HG03342 (cell line): ENCODE results near the gene SH2D3C.
"Not testable (repeated sequence)": the region's sequence is repeated elsewhere in the genome, so short reads cannot be mapped to it uniquely, and the experiment has no call there.

Experiments
- ATAC-seq: cut with Tn5 transposase; IDR thresholded peaks from one replicate; pipeline ENCODE4 v1.9.1; 2021; ENCODE audit warnings: mild to moderate bottlenecking, moderate library complexity; ENCODE audit not compliant: unreplicated experiment

The SH2D3C gene

DNA sequence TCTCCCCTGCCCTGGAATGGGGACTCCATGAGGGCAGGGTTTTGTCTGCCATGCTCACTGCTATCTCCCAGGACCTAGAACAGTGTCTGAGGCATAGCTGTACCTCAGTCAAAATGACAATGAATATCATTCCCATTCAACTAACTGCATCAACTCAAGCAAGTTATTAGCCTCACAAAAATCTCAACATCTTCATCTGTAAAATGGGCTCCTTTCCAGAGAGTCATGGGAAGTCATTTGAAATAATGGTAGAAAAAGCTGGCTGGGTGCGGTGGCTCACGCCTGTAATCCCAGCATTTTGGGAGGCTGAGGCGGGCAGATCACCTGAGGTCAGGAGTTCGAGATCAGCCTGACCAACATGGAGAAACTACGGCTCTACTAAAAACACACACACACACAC is 9.4 kb downstream of the SH2D3C start:
- ATAC-seq = no peak

DNA sequence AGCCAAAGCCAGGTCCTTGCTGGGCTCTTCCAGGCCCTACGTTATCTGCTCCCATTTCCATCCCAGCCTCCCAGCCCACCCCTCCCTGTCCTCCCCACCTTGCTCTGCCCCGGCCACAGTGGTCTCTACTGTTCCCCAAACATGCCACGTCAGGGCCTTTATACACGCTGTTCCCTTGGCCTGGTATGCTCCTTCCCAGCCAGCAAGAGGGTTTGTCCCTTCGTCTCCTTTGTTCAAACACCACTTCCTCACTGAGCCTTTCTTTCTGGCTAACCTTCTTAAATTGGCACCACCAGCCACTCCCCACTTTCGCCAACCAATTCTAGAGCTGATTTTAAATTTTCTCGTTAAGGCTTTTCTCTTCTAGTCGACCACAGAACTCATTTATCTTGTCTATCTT is 9.8 kb downstream of the SH2D3C start:
- ATAC-seq = no peak

DNA sequence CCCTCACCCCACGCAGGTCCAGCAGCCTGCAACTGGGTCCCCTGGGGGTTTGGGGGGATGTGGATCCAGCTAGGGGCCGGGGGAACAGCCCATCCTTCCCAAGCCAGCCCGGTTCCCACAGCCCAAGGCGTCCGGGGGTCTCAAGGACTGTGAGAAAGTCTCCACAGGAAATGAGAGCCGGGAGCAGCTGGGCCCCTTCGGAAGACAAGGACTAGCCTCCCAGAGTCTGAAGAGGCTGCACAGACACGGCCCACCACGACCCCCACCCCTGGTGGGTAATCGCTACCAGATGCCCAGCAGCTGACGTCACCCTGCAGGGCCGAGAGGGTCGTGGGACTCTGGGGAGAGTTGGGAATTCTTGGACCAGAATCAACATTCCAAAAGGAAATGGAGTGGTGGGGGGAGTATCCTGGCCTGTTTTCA is 10.5 kb downstream of the SH2D3C start:
- no peak for ATAC-seq

DNA sequence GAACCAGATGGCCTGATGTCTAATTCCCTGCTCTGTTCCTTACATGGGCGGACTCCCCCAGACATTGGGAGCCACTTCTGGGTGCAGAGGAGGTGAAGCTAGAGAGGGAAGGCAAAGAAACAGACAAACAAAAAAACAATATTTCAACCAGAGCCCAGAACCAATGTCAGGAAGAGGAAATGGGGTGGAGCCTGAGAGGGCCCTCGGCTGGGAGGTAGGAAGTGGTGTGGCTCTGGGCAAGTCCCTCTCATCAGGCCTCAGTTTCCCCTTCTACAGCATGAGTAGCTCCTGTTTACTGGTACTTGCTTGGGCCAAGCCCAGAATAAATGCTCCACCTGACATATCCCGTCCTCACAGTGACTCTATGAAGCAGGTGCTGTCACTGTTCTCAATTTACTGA is 11.1 kb downstream of the SH2D3C start:
- ATAC-seq = no peak

DNA sequence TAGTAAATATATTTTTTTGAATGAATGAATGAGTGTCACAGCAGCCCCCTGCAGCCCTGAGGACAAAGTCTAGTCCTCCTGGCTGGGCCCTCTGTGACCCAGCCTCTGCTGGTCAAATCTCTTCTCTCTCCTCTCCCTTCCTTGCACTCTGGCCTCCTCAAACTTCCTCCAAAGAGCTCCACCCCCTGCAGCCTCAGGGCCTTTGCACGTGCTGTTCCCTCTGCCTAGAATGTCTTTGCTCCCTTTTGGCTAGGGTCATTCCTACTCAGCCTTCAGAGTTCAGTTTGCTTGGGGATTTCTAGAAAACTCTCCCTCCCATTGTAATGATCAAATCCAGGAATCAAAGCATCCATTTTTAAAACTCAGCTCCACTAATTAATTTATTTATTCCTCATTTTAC is 13.0 kb downstream of the SH2D3C start:
- no peak for ATAC-seq

DNA sequence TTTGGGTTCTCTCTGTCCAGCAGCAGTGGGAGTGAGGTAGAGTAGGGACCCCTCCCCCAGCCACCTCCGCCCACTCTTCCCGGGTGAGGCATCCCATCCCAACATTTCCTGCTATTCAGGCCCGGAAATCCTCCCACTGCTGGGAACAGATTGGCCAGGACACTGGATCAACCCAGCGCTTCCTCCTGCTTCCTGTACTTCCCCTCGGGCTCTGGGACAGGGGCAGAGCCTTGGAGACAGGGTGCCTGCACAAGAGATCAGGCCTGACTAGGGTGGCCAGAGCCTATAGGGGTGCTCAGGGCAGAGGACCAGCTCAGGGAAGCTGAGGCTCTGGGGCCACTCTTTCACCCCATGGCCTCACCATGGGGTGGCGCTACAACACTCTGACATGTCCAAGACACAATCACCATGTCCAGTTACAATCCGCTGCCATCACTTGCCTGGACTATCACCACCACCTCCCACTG is 14.5 kb downstream of the SH2D3C start:
- ATAC-seq = no peak

DNA sequence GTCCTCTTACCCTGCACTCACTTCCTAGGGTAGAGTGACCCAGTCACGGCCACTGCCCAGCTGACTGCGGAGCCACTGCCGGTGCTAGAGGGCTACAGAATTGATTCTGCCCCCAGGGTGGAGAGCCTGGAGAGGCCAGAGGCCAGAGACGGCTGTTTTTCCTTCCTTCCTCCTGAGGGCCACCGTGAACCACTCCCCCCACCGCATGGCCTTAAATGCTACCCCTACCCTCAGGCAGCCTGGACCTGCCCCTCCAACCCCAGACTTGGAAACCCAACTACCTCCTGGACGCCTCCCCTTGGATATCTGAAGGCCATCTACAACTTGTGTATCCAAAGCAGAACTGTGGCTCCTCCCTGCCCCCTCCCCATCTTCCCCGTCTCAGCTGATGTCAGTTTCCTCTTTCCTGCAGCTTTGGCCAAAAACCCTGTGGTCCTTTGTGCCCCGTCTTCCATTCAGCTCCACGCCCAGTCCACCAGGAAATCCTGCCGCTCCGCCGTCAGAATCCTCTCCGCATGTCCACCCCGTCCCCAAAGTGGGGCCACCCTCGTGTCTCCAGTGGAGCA is 16.3 kb downstream of the SH2D3C start:
- ATAC-seq = no peak

DNA sequence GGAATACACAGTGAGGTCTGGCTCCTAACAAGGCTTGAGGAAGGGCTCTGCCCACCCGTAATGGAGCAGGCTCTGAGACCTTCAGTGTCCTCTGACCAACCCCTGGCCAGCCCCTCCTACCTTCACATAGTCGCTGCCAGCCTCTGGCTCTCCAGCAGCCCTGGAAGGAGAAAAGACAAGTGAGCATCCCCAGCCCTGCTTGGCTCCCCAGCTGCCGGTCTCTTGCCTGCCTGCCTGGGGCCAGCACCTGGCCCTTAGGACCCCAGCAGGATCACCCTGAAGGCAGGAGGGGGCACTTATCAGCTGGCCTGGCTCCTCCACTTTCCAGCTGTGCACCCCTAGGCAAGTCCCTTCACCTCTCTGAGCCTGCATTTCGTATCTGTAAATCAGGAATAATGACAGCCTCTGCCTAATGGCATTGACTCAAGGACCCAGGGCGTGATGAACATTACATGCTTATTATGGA is 16.9 kb downstream of the SH2D3C start:
- ATAC-seq = no peak

DNA sequence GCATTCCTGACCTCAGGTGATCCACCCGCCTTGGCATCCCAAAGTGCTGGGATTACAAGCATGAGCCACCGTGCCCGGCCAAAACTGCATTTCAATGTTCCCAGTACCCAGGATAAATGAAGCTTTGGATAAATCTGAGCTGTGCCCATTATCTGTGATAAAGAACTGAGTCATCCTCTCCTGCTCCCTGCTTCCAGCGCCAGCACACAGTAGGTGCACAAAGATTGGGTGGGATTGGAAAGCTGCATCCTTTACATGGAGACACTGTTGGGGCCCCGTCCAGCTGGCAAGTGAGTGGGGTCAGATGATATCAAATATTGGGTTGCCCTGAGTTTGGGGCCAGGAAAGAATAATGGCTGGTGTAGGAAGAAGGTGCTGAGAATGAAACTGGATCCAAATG is 17.4 kb downstream of the SH2D3C start:
- no peak for ATAC-seq

DNA sequence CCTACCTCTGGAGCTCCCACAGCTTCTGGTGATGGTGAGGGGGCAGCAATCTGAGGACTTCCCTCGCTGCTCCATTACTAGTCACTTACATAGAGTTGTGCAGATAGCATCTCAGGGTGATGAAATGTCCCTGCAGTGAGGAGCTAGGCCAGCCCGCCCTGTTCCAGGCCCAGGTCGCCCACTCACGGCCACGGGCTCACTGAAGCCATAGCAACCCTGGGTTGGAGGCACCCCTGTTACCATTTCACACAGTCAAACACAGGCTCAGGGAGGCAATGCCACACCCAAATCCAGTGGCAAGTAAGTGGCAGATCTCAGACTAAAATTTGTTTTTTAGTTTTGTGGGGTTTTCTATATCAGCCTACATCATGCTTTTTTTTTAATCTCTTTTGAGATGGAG is 19.6 kb downstream of the SH2D3C start:
- ATAC-seq = no peak

DNA sequence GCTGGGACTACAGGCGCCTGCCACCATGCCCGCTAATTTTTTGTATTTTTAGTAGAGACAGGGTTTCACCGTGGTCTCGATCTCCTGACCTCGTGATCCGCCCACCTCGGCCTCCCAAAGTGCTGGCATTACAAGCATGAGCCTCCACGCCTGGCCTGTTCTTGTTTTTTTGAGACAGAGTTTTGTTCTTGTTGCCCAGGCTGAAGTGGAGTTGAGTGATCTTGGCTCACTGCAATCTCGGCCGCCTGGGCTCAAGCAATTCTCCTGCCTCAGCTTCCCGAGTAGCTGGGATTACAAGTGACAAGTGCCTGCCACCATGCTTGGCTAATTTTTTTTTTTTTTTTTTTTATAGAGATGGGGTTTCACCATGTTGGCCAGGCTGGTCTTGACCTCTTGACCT is 21.7 kb downstream of the SH2D3C start:
- not testable (repeated sequence) for ATAC-seq

DNA sequence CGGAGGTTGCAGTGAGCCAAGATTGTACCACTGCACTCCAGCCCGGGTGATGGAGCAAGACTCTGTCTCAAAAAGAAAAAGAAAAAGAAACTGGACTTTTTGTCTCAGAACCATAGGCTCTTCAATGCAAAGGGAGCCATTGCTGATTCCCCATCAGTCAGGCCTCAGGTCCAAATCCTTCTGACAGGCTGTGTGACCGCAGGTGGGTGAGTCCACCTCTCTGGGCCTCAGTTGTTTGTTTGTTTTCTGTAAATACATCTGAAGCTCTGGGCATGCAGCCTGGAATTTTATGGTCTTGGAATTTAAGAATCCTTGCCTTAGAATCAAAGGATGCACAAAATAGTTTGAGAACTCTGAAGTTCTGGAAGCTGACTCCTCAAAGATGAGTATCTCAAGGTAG is 22.2 kb downstream of the SH2D3C start:
- no peak for ATAC-seq

DNA sequence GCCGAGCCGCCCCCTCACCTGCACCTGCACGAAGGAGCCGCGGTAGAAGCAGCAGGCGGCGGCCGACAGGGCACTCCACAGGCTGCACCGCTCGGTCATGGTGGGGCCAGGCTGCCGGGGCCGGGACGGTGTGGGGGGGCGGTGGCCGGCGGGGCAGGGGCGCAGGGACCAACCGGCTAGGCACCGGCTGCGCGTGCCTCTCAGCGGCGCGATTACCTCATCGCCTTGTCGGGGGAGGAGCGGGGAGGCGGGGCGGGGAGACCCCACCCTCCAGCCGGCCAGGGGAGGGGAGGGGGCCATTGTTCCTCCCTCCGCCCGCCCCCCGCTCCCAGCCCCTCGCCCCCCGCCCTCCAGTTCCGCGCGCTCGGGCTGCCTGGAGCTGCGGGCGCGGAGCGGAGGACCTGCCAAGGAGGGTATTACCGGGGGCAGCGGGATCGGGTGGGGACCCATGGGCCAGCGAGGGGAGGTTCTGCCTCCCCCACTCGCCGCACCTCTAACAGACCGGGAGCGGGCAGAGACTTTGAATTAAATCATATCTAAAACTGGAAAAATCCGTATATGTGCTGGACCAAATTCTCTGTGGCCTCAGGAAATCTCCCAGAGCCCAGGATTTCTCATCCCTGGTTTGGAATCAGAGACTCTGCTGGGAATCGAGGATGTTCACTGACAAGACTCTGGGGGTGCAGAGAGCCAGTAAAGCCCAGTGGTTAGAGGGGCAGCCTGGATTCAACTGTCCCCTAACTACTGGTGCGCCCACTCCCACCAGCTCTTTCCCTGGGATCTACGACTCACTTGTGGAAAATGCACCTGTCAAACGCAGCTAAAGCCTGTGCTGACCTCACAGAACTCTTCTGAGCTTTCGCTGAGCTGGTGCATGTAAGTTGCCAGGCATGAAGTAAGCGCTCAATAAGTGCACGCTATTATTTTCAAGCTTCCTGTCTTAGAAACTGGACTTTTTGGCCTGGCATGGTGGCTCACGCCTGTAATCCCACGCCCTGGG is 23.1 kb downstream of the SH2D3C start:
- ATAC-seq = no peak

DNA sequence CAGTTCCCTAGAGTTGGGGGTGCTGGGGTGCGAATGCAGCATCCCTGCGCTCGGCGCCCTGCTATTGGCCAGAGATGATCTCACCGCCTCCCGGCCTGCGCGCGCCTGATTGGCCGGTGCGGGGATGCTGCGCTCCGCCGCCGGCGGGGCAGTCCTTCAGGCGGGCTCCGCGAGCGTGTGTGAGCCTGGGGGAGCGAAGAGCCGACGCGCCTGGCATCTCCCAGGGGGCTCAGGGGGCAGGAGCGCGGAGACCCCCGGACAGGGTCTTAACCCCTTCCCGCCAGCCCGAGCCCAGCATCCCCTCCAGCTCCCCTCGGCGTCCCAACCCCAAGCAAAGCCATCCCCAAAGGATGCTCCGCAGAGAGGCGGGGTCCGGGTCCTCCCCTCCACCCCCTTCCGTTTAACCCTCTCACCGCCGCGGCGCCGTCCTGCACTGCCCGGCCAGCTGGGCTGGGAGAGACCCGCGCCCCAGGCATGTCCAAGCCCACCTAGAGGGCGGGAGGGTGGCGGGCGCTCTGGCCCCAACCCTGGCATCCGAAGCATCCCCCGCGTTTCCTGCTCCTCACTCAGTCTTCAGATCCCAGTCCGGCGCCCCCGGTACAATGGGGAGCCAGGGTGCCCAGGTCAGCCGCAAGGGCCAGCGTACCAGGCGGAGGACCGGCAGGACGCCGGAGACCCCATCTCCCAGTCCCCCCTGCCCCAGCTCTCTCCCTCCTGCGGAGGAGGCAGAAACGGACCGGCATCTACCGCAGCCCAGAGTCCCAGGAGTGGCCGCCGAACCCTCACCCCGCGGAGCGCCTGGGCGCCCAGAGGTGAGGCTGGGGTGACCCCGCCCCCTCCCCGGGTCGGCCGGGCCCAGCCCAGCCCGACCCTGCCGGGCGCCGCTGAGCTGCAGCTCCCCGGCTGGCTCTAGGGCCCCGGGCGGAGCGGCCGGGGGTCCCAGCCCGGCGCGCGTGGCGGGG is 24.1 kb downstream of the SH2D3C start:
- no peak for ATAC-seq

DNA sequence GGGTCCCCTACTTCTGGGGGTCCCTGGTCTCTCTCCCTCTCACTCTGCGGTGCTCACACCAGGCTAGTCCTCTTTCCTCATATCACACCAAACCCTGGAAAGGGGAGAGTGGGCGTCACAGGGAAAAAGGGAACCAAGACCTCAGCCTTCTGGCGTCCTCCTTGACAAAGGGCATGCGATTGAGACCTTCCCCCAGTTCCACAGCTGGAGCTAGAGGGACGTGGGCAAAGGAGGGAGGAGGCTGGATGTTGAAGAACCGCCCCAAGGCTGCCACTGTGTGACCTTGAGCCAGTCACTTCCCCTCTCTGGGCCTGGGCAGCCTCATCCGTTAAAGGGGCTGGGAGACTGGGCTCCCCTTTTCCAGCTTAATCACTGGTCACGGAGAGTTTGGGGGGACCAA is 24.8 kb downstream of the SH2D3C start:
- ATAC-seq = no peak

DNA sequence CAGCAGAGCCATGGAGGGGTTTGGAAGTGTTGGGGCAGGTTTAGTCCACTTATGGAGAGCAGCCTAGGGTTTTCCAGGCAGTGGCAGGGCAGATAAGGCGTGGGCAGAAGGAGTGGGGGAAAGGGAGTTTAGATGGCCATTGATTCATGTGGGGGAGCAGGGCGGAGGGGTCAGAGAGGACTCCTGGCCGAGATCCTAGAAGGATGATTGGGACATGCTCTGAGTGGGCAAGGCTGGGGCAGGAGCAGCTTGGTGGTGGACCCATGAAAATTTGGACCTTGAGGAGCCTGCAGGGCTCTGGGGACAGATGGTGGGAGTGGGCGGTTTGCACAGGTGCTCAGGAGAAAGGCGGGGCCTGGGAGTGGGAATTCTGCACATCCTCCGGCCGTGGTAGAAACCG is 25.3 kb downstream of the SH2D3C start:
- no peak for ATAC-seq

DNA sequence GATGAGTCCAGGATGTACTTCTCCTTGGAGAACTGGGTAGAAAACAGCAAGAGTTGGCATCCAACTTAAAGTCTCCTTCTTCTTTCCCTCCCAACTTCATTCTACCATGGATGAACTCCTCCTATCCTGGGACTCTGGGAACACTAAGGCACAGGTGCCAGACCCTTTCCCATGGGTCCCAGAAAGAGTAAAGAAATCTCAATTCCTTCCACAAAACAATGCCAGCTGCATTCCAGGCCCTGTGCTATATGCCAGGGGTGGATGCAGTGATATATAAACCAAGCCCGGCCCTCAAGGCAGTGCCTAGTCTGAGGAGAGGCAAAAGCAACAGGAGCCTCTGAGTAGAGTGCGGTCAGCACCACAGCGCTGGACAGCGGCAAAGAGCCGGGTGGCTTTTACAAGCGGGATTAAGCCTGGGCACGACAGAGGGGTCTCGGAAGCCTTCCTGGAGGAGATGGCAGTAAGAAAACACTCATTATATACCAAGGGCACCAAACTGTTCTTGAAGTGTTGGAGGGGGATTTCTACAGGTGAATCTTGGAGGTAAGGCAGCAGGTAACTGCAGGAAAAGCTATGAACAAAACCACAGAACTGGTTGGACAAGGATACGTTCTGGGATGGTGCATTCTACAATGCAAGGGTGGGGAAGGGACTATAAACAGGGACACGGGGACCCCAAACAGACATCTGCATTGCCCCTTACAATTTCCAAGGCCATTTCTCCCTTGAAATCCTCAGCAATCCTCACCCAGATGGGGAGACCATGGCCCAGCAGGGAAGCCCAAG is 27.0 kb downstream of the SH2D3C start:
- ATAC-seq = no peak

DNA sequence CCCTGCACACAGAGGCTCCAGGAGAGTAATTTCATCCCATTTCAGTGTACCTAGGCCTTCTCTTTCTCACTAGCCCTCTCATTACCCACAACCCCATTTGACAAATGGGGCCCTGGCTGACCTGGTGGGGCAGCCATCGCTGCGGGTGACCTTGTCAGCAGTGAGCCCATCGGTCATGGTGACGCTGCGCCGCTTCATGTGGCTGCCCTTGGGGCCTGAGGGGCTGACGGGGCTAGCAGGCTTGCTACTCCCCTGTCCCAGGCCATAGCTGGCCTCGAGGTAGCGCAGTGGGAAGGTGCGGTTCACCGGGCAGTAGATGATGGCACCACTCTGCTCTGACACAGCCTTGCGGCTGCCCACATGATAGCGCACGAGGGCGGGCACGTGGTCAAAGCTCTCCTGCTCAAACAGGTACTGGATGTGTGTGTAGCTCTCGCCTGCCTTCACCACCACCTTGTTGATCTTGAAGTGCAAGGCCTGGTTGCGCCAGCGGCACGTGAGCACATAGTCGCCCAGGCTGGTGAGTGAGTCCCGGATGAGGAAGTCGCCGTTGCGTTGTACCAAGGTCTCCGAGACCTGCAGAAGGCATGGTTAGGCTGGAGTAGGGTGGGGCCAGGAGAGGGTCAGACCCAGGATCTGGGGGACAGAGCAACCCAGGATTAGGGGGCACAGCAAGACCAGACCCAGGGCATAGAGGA is 29.2 kb downstream of the SH2D3C start:
- no peak for ATAC-seq

DNA sequence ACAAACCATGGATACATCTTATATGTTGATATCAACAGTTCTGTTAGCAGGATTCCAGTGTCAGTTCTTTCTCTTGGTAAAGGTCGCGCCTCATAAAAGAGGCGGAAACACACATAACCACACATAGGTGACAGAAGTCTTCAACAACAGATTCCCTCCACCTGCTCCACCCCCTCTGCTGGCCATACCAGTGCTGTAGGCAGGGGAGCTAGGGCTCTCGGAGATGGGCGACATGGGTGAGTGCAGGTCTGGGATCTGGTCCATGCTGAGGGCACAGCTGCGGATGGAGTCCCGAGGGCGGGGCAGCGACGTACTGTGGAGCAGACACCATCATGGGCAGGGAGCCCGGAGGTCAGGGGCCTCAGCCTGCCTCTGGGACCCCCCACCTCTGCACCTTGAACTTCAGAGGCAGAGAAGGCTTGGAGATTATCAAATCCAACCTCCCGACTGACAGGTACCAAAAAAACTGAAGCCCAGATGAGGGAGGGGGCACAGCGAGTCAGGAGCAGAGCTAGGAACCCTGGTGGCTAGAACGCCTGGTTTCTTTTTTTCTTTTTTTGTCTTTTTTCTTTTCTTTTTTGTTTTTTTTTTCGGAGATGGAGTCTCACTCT is 31.4 kb downstream of the SH2D3C start:
- no peak for ATAC-seq
